ENCODE results near the gene PCDHGB7. TPM values are rescaled to one million over a fixed set of nuclear protein-coding genes. Genes with fewer than 3 reads are reported as not detected.

PCDHGB7 gene
- total and polyA plus RNA-seq, 7 donors, result 0.60 to 19.4 (median 16.3) TPM; not detected in 1

DNA sequence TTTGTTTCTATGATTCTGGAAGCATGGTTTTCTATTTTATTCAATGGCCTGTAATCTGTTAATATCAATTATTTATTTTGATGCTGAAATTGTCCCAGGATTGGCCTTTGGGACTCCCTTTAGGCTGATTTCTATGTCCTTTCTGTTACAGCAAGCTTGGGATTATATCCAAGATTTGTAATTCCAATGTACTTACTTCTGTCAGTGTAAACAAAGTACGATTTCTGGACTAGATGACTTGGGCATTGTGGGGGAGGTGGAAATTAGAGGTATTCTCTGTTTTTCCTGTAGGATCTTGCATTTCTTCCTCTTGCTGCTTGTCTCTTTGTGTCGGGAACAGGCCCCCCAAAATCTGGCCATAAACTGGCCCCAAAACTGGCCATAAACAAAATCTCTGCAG is 16.5 kb downstream of the PCDHGB7 start:
- H3K27me3 ChIP-seq, result no peaks in the 10 kb centered on the region
- H3K27ac ChIP-seq, result no peak overlapping the region
- no peaks in the 10 kb centered on the region for H3K4me1 ChIP-seq
- H3K36me3 ChIP-seq, result peaks cover 0 to 7% (median 0%) of the 10 kb centered on the region in 4 donors
- intact Hi-C loops (cut with DNase I), result no loop called here
- WGBS, 2 donors, result 77 to 81% methylated on average over 2 of the region's 2 CpGs
- no peak for DNase-seq
- no peak overlapping the region for H3K4me3 ChIP-seq
- TF ChIP-seq POLR2AphosphoS5 (IDR thresholded peaks at IDR 0.05) (no peak), EP300 (IDR thresholded peaks at IDR 0.05) (no peak), POLR2A (IDR thresholded peaks at IDR 0.05) (no peak)
- TF ChIP-seq, protein P1, sequence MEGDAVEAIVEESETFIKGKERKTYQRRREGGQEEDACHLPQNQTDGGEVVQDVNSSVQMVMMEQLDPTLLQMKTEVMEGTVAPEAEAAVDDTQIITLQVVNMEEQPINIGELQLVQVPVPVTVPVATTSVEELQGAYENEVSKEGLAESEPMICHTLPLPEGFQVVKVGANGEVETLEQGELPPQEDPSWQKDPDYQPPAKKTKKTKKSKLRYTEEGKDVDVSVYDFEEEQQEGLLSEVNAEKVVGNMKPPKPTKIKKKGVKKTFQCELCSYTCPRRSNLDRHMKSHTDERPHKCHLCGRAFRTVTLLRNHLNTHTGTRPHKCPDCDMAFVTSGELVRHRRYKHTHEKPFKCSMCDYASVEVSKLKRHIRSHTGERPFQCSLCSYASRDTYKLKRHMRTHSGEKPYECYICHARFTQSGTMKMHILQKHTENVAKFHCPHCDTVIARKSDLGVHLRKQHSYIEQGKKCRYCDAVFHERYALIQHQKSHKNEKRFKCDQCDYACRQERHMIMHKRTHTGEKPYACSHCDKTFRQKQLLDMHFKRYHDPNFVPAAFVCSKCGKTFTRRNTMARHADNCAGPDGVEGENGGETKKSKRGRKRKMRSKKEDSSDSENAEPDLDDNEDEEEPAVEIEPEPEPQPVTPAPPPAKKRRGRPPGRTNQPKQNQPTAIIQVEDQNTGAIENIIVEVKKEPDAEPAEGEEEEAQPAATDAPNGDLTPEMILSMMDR (IDR thresholded peaks at IDR 0.05), result no peak
- H3K9me3 ChIP-seq, result peaks cover 29 to 69% (median 49%) of the 10 kb centered on the region in 4 donors

DNA sequence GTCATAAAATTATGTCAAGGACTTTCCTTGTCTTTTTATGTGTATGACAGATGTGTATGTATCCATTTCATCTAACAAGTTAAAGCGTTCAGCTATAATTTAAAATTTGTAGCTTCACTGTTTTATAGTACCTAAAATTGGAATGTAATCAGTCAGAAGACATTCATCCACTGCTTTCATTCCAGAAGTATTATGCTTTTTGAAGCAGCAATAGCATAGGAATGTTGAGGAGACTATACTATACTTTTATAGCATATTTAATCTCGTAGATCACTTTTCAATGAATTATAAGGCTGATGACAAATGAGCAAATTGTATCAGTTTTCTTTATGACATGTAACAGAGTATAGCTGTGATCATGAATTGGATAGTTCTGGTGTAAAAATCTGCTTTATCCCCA is 19.7 kb downstream of the PCDHGB7 start:
- no peaks in the 10 kb centered on the region for H3K4me1 ChIP-seq
- H3K4me3 ChIP-seq, result no peak overlapping the region
- H3K27me3 ChIP-seq, result no peaks in the 10 kb centered on the region
- peaks cover 0 to 7% (median 2%) of the 10 kb centered on the region in 4 donors for H3K36me3 ChIP-seq
- 88 to 93% methylated on average over 2 of the region's 2 CpGs for whole genome bisulfite sequencing, 2 donors
- H3K9me3 ChIP-seq, result peaks cover 21 to 70% (median 45%) of the 10 kb centered on the region in 4 donors
- no peak for DNase-seq
- no peak for TF ChIP-seq EP300 (IDR thresholded peaks at IDR 0.05)
- no peak for TF ChIP-seq POLR2A (IDR thresholded peaks at IDR 0.05)
- TF ChIP-seq, protein P1 (IDR thresholded peaks at IDR 0.05), result no peak
- no peak for TF ChIP-seq POLR2AphosphoS5 (IDR thresholded peaks at IDR 0.05)
- no peak overlapping the region for H3K27ac ChIP-seq
- intact Hi-C loops (cut with DNase I), result no loop called here

DNA sequence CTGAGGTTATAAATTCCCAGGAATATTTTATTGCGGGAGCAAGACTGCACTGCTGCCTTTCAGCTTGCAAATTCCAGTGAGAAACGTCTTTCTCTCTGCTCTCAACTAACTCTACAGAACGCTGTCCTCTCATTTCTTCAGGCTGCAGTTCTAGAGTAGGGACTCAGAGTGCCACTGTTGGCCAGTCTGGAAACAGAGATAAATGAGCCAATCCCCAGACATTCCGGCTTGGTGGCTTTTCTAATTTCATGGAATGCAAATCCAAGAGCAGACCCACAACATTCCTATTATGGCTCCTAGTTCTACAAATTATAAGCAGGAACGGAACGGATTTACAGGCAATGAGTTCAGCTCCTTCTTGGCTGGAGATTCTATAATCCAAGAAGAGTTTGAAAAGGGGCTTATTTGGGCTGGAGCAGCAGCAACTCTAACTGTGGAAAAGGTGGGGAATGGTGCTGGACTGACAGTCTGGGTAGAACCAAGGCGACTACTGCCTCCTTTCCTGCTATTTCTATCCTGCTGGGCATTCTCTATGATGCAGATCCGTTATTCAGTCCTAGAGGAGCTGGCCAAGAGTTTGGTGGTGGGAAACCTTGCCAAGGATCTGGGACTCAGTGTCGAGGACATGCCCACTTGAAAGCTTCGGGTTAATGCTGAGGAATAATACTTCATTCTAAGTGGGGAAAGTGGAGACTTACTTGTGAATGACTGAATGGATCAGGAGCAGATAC is 22.1 kb downstream of the PCDHGB7 start:
- Histone ChIP-seq H3K4me3 (no peak overlapping the region), H3K9me3 (peaks cover 12 to 61% (median 34%) of the 10 kb centered on the region in 4 donors), H3K27ac (no peak overlapping the region), H3K27me3 (no peaks in the 10 kb centered on the region), H3K36me3 (peaks cover 0 to 7% (median 2%) of the 10 kb centered on the region in 4 donors), H3K4me1 (no peaks in the 10 kb centered on the region)
- no peak for DNase-seq
- WGBS, 2 donors, result 71 to 77% methylated on average over 10 of the region's 10 CpGs
- TF ChIP-seq POLR2A (IDR thresholded peaks at IDR 0.05), result no peak
- no peak for TF ChIP-seq POLR2AphosphoS5 (IDR thresholded peaks at IDR 0.05)
- TF ChIP-seq EP300 (IDR thresholded peaks at IDR 0.05), result no peak
- TF ChIP-seq, protein P1 (IDR thresholded peaks at IDR 0.05), result no peak
- intact Hi-C loops (cut with DNase I), result no loop called here

DNA sequence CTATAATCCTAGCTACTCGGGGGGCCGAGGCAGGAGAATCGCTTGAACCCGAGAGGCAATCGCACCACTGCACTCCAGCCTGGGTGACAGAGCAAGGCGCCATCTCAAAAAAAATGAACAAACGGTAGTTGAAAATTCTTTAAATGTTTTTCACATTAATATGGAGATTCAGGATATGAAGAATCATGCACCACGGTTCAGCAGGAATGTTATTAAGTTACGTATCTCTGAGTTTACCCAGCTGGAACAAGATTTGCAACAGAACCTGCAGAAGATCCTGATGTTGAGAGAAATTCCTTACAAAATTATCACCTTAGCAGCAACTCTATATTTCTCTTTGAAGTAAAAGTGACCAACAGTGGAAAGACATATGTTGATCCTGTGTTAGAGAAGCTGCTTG is 22.9 kb downstream of the PCDHGB7 start:
- H3K4me1 ChIP-seq, result no peaks in the 10 kb centered on the region
- H3K4me3 ChIP-seq, result no peak overlapping the region
- H3K36me3 ChIP-seq, result peaks cover 0 to 7% (median 2%) of the 10 kb centered on the region in 4 donors
- H3K27ac ChIP-seq, result no peak overlapping the region
- no peak for DNase-seq
- H3K27me3 ChIP-seq, result no peaks in the 10 kb centered on the region
- 93 to 96% methylated on average over 9 of the region's 9 CpGs for WGBS, 2 donors
- TF ChIP-seq EP300 (IDR thresholded peaks at IDR 0.05) (no peak), POLR2AphosphoS5 (IDR thresholded peaks at IDR 0.05) (no peak), POLR2A (IDR thresholded peaks at IDR 0.05) (no peak)
- TF ChIP-seq, protein P1 (IDR thresholded peaks at IDR 0.05), result no peak
- peaks cover 12 to 62% (median 34%) of the 10 kb centered on the region in 4 donors for H3K9me3 ChIP-seq
- intact Hi-C loops (cut with DNase I), result no loop called here

All from sigmoid colon (tissue), 7 donors.